ENCODE measurements around the gene BBLN.
"Not testable (repeated sequence)": the region's sequence is repeated elsewhere in the genome, so short reads cannot be mapped to it uniquely, and the experiment has no call there.

The BBLN gene

DNA sequence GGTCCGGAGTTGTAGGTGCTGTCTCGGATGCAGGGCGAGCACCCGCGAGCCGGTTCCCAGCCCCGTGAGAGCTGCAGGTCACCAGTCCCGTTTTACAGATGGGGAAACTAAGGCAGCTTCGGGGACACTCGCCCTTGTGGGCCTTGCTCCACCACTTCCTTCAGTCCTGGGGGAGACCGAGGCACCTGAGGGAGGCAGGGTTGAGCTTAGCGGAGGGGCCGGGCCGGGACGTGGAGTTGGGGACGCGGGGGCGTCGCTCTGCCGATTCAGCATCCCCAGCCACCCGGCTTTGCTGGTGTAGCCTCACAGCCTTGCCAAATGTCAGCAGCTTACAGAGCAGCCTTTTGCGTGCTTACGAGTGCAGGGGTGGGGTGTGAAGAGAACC, 530 bp downstream of the BBLN start:
- H3K27ac ChIP-seq: peak overlapping the region; percentile 48
- no peak for DNase-seq (ENCODE audit: low read depth, low spot score)

DNA sequence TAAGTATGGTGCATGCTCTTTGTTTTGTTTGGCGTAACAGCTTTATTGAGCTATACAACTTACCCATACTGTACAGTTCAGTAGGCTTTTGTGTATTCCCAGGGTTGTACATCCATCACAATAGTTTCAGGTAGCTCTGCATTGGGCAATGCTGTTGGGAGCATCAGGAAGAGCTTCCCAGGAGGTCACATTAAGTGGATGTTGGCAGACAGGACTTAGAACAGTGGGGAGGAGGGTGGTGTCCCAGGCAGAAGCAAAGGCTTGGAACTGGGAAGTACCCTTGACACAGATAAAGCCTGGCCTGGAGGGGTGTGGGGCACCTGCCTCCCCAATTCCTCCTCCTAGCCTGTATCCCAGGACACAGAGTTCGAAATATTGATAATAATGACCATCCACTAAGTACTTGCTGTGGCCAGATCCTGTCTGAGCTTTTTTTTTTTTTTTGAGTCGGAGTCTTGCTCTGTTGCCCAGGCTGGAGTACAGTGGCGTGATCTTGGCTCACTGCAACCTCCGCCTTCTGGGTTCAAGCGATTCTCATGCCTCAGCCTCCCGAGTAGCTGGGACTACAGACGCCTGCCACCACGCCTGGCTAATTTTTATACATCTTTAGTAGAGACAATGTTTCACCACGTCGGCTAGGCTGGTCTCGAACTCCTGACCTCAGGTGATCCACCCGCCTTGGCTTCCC, 1.3 kb downstream of the BBLN start:
- H3K27ac ChIP-seq: no peak overlapping the region
- DNase-seq (ENCODE audit: low read depth, low spot score): no peak

DNA sequence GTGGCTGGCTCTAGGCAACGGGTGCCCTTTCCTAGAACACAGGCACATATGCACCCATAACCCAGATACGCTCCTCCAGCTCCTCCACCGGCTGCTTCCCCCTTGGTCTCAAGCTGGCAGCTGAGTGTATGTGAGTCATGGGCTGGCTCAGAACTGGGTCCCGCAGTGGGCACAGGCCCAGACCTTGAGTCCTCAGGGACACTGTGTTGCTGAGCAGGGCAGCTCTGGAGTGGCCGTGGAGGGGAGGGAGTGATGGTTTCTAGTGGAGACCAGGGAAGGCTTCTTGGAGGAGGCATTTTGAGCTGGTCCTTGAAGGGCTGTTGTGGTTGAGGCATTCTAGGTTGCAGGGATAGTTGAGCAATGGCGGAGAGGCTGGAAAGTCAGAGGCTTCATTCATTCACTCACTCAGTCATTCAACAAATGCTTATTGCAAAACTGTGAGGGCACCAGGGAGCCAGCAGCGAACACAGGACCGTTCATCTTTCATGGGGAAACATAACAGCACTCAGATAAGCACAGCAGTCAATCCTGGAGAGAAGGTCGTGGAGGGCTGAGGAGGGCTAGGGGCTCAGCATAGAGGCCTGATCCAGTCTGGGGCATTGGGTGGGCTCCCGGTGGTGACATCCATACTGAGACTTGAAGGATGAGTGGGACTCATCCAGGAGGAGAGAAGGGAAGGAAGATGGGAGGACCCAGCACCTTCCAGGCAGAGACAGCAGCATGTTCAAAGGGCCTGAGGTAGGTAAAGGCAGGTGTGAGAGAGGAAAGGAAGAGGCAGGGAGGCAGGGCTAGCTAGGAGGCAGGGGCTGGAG, 2.4 kb downstream of the BBLN start:
- H3K27ac ChIP-seq: no peak overlapping the region
- no peak for DNase-seq (ENCODE audit: low read depth, low spot score)

DNA sequence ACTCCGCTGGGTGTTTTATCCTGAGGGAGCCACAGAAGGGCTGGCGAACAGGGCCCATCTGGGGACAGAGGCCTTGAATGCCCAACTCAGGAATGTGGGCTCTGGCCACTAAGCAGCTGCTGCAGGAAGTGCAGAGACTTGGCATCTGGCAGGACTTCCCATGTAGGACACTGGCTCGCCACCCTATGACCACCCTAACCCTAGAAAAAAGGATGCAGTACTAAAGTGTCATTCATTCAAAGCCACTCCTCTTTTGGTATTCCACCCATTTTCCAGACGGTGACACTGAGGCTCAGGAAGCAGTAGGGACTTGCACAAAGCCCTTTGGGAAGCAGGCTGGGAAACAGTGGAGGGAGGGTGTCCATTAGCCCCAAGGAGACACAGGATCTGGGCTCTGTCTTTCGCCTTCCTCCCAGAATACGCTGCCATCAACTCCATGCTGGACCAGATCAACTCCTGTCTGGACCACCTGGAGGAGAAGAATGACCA, 3.0 kb downstream of the BBLN start:
- DNase-seq (ENCODE audit: low read depth, low spot score): no peak

DNA sequence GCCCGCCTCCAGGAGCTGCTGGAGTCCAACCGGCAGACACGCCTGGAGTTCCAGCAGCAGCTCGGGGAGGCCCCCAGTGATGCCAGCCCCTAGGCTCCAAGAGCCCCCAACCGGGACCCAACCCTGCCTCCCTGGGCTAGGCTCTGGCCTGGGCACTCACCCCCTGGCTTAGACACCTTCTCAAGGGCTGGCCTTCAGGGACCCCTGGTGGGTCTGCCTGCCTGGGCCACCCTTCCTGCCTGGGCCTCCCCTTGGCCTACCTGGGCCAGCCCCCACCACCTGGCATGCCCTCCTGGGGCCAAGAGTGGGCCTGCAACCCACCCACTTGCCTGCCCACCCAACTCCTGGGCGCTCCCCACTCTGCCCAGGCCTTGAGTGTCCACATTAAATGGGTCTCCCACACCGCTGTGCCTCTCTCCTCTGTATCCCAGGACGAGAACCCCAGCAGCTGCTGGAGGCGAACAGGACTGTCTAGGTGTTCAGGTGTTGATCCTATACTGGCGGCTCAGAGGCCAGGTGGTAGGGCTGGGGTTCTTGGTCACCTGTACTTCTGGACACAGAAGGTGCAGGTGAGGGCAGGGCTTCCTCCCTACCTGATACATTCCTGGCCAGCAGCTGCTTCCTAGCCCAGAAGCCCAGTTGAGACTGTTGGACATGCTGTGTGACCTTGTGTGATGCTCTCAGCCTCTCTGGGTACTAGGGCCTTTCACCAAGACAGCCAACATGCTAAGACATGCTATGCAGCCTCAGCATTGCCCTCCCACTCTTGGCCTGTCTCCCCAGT, 3.6 kb downstream of the BBLN start:
- DNase-seq (ENCODE audit: low read depth, low spot score): no peak
- H3K27ac ChIP-seq: peak overlapping the region; percentile 8

More for the DNA sequence above, 3.0 kb downstream of the BBLN start:
- no peak overlapping the region for H3K27ac ChIP-seq

DNA sequence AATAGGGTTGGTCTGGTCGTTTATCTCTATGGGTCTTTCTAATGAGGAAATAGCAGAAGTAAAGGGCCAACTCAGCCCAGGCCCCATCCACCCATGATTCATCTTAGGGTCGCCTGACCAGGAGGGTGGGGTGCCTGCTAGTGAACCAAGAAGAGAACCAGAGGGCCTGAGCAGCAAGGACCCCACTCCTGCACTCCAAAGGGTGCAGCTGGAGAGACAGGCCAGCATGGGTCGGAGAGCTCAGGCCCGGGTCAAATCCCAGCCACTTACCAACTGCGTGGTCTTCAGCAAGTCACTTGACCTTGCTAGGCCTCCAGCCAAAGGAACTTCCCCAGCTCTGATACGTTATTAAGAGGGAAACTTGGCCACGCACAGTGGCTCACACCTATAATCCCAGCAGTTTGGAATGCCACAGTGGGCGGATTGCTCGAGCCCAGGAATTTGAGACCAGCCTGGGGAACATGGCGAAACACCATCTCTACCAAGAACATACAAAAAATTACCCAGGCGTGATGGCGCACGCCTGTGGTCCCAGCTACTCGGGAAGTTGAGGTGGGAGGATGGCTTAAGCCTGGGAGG, 4.3 kb downstream of the BBLN start:
- peak overlapping the region; percentile 8 for H3K27ac ChIP-seq
- no peak for DNase-seq (ENCODE audit: low read depth, low spot score)

DNA sequence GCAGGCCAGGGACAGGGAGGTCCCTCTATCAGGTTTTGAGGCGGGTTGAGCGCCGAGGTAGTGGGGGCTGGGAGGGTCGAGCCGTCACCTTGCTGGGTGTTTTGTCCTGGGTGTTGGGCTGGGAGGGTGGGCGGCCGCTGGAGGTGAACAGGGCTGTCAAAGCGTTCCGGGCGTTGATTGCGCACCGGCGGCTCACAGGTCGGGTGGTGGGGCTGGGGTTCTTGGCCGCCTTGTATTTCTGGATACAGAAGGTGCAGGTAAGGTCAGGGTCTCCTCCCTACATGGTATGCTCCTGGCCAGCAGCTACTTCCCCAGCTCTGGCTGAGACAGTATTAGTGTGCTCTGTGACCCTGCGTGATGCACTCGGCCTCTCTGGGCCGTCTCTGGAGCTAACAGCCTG, 6.1 kb downstream of the BBLN start:
- H3K27ac ChIP-seq: no peak overlapping the region
- no peak for DNase-seq (ENCODE audit: low read depth, low spot score)

DNA sequence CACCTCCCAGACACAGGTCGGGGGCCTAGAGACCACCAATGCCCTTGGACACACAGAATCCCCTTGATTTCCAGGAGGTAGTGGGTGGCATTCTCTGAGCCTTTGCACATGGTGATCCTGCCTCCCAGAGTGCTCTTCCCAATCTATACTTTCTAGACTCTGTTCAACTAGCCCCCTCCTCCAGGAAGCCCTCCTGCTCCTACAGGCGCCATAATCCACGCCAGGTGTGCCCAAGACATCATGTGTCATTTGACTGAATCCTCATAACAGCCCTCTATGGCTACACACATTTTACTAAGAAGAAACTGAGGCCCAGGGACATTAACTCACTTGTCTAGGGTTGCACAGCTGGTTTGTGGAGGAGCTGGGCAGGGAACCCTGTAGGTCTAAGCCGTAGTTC, 7.1 kb downstream of the BBLN start:
- DNase-seq (ENCODE audit: low read depth, low spot score): no peak
- no peak overlapping the region for H3K27ac ChIP-seq

DNA sequence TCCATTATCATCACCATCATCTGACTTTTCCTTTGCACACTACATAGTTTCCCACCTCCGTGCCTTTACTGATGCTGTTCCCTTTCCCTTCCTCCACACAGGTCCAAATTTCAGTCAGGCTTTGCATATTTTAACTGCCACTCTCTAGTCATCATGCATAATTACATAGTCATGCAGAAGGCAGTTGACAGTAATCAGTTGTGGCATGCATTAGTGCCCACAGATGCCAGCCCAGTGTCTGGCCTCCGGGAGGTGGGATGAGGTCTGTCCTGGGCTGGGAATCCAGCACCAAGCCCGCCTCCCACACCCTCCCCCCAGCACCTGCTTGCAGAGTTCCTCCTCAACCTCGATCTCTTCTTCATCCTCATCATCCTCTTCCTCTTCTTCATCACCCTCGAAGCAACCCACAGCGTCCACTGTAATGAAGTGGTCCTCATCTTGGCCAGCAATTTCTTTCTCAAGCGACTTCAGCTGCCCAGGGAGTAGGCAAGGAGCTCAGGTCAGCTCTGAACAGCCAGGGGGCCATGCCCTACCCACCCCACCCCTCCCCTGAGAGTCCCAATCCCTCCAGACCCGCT, 8.8 kb downstream of the BBLN start:
- H3K27ac ChIP-seq: no peak overlapping the region
- no peak for DNase-seq (ENCODE audit: low read depth, low spot score)

DNA sequence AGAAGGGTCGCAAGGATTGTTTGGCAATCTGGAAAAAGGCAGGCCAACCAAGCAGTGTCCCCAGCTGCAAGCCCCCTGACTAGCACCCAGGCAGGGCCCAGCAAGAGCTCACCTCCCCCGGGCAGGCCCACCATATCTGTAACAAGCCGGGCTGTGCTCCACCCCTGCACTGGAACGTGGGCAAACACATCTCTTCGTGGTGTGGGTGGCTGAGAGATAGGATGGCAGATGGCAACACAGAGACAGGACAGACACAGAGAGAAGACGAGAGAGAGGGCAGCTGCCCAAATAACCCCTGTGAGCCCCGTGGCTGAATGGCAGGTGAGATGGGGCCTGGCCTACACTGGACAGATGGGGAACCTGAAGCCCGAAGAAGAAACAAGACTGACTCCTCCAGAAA, 9.4 kb downstream of the BBLN start:
- no peak overlapping the region for H3K27ac ChIP-seq
- DNase-seq (ENCODE audit: low read depth, low spot score): no peak

DNA sequence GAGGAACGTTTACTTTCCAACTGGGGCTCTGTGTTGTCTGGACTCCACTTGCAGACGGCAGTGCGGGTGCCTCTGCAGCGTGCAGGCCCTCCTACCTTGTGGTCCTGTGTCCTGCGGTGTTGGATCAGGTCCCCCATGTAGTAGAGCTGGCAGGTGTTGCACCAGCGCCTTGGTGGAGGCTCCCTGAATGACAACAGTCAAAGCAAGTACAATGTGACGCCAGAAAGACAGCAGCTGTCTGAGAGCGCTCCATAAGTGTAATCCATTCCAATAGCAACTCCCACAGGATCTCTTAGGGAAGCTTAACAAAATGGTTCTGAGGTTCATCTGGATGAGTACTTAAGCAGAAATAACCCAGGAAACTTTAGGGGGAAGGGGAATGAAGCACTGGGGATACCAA, 9.9 kb downstream of the BBLN start:
- no peak for DNase-seq (ENCODE audit: low read depth, low spot score)

DNA sequence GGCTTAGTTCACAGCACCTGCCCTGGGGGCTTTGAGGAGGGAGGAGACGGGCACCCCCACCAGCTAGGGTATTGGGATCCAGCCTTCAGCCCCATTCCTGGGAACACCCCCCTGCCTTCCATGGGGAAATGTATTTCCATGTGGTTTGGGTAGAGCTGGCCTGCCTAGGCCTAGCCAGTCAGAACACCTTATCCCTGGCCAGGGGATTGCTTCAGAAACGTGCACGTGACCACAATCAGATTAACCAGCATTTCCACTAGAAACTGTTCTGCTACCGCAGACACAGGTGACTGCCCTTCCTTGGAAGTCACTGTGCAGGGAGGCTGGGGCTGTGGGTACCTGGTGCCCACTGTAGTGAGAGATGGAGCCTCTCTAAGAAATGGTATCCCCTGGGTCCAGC, 14.0 kb downstream of the BBLN start:
- no peak overlapping the region for H3K27ac ChIP-seq
- no peak for DNase-seq (ENCODE audit: low read depth, low spot score)

More for the DNA sequence above, 9.9 kb downstream of the BBLN start:
- H3K27ac ChIP-seq: no peak overlapping the region

DNA sequence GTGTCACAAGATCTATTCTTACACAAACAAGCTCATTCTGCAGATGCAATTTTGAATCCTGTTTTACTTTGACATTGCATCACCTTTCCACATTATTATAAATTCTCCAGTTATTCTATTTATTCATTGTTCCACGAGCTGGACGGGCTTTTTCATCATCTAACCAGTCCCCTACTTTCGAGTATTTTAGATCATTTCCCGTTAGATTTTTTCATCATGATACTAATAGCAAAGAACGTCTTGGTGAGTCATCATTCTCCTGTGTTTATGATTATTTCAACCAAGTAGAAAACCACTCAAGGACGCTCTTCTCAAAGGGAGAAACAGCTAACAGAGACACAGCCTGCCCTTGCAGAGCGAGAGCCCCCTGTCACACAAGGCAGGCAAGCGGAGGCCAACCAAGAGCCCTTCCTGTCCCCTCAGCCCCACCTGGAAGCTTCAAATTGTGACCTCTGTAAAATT, 15.1 kb downstream of the BBLN start:
- DNase-seq (ENCODE audit: low read depth, low spot score): no peak
- no peak overlapping the region for H3K27ac ChIP-seq

DNA sequence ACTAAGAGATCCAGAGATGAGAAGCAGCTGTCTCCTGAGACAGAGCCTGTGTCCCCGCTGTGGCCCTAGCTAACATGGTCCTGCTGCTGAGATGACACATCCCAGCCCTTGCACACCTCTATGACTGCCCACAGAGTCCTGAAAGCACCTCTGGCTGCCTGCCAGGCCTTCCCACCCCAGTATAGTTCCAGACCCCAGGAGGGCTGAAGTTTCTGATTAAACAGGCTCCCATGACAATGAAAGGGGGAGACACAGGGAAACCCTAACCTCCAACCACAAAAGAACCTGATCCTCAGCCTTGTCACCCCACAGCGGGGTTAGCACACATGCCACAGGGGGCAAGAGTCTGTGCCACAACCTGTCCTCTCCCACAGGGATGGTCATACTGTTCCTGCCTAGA, 15.7 kb downstream of the BBLN start:
- no peak for DNase-seq (ENCODE audit: low read depth, low spot score)
- no peak overlapping the region for H3K27ac ChIP-seq

DNA sequence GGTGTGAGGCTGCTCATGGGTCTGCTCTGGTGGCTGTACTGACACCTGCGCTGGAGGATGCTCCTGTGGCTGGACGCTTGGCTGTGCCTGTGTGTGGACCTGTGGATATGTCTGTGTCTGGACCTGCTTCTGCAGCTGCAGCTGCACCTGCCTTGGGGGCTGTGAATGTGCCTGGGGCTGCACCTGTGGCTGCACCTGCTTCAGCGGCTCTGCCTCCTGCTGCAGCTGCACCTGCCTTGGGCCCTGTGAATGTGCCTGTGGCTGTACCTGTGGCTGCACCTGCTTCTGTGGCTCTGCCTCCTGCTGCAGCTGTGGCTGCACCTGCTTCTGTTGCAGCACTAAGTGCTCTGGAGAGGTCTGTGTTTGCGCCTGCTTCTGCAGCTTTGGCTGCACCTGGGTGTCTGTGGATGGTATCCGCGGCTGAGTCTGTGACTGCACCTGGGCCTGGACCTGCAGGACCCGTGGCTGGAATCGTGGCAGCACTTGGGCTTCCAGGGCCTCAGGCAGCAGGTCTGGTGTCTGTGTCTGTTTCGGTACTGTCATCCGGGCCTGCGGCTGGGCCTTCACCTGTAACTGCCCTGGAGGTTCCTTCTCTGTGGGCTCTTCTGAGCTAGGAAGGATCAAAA, 18.9 kb downstream of the BBLN start:
- no peak overlapping the region for H3K27ac ChIP-seq
- DNase-seq (ENCODE audit: low read depth, low spot score): no peak

DNA sequence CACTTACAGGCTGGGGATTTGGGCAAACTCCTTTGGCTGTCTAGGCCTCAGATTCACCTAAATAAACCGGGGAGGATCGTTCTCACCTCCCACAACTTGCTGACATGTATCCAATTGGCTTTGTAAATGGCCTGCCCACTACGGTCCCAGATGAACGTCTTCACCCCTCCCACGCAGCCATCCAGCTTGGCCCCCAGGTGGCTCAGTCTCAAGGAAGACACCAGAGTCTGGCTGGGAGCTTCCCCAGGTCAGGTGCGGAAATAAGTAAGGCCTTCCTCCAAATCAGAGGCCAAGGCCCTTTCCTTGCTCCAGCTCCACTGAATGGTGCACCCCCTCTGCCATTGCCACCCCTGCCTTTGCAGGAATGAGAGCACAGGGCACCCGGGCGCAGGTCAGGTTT, 19.9 kb downstream of the BBLN start:
- no peak for DNase-seq (ENCODE audit: low read depth, low spot score)
- H3K27ac ChIP-seq: no peak overlapping the region

DNA sequence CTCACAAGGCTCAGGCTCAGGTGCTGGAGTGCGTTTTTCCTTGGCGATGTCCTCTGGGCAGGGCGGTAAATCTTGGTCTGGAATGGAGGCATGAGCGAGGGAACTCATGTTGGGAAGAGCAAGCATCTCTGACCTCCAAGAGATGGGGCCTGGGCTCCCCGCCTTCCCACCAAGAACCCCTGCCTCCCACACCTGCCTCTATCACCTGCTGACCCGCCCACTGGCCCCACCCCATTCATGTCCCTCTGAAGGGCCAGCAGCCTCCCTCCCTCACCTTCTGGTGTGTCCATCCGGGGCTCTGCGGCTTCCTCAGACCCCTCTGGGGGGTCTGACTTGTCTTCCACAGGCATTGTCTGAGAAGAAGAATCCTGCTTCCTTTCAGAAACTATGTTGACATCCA, 20.4 kb downstream of the BBLN start:
- no peak for DNase-seq (ENCODE audit: low read depth, low spot score)
- no peak overlapping the region for H3K27ac ChIP-seq

DNA sequence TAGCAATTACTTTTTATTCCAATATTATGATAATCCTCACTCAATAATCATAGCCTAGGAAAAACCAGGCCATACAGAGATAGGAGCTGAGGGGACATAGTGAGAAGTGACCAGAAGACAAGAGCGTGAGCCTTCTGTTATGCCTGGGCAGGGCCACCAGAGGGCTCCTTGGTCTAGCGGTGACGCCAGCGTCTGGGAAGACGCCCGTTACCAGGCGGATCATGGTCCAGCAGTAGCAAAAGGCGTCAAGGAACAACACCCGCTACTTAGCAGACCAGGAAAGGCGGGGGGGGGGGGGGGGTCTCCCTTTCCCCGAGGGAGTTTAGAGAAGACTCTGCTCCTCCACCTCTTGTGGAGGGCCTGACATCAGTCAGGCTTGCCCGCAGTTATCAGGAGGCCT, 21.4 kb downstream of the BBLN start:
- not testable (repeated sequence) for DNase-seq (ENCODE audit: low read depth, low spot score); H3K27ac ChIP-seq

DNA sequence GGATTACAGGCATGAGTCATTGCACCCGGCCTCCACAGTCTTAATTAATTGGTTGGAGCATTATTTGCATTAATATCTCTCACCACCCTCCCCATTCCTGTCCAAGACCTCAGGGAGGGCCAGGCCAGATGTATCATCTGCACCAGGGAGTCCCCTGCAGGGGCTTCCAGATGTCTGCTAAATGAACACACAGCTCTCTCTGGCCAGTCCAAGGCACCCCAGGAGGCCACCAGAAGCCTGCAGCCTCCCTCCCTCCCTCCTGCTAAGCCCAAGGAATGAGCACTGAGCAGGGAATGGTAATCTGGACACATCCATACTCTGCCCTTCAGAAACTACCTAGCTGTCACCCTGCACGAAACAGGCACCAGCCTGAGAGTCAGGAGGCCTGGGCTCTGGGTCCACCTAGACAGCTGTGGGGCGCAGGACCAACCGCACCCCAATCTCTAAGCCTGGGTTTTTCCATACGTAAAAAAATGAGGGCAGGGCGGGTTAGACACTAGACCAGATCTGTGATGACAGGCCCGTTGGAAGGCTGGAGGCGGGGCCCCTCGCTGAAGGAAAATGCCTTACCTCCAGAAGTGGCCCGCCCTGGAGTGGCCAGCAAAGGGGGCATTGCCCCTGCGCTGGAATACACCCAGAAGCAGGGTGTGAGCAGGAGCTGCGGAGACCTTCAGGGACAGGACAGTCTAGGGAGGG, 23.0 kb downstream of the BBLN start:
- no peak for DNase-seq (ENCODE audit: low read depth, low spot score)
- H3K27ac ChIP-seq: no peak overlapping the region

Data from epithelial cell of prostate (primary cell).